HuH-7 (cell line): ENCODE measurements around the gene PTPRQ.

Experiments used
- DNase-seq: peaks from one replicate; pipeline ENCODE4 v3.0.0; 2011; ENCODE audit warnings: low spot score

PTPRQ gene

GRCh38 chr12:80565271-80565670, 121.2 kb downstream of the PTPRQ start:
- no peak for DNase-seq

- DNase-seq = no peak
Observed at GRCh38 chr12:80567401-80567800, 123.4 kb downstream of the PTPRQ start.

- DNase-seq = no peak
Observed at GRCh38 chr12:80576641-80577418, 132.8 kb downstream of the PTPRQ start.

GRCh38 chr12:80580254-80580653, 136.2 kb downstream of the PTPRQ start:
- no peak for DNase-seq

DNA sequence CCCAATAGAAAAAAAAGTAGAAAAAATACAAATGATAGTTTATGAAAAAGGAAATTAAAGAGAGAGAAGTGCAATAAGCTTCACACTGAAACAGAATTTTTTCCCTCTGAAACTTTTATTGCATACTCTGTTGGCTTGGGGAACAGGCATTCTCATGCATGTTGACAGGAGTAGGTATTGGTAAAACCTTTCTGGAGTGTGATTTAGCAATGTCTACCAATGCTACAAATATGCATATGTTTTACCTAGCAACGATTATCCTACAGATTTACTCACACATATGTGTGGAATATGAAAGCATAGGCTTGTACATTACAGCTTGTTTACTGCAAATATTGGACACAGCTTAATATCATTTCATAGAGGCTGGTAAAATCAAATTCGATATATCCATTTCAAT, 137.7 kb downstream of the PTPRQ start:
- DNase-seq = no peak

DNA sequence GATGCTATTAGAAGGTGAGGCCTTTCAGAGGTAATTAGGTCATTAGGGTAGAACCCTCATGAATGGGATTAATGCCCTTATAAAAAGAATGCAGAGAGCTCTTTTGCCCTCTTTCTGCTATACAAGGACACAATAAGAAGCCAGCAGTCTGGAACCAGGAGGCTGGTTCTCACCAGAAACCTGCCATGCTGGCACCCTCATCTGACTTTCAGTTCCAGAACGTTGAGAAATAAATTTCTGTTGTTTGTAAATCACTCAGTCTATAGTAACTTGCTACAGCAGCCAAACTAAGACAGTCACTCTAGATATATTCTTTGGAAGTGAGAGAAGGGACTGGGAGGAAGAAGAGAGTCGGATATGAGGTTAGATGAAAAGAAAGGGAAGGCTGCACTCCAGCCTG, 138.4 kb downstream of the PTPRQ start:
- no peak for DNase-seq

- DNase-seq = no peak
Observed at GRCh38 chr12:80589077-80589476, 145.0 kb downstream of the PTPRQ start.

DNA sequence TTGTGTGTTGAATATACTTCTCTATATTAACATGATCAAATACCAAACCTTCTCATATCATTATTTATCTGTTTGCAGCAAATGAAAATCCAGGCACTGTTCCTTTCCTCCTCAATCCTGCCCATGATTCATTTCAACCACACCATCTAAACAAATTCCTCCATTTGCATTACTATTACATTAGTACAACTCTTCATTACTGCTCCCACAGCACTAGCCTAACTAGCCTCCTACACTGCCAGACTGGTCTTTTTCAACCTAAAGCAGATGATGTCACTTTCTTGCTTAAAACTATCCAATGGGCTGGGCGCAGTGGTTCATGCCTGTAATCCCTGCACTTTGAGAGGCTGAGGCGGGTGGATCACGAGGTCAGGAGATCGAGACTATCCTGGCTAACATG, 146.1 kb downstream of the PTPRQ start:
- no peak for DNase-seq

- no peak for DNase-seq
Observed at GRCh38 chr12:80593766-80594165, 149.7 kb downstream of the PTPRQ start.

DNA sequence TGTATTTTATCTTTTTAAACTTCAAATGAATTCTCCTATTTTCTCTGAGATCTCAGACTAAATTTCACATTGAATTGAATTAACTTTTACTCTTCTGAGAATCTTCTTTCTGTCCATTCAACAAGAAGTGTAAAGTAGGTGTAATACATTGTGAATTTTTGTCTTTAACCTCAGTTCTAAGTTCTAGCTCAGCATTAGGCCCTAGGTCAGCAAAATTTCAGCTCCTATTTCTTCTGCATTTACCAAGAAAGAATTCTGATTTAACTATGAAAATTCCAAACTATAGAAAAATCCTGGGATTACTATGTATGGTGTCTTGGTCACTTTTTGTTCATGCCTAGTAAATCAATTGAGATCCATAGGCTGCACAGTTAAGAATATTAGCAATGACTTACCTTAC, 152.5 kb downstream of the PTPRQ start:
- DNase-seq = no peak

- DNase-seq = peak; percentile 4
Observed at GRCh38 chr12:80598004-80598606, 154.1 kb downstream of the PTPRQ start.

GRCh38 chr12:80602455-80602854, 158.4 kb downstream of the PTPRQ start:
- DNase-seq = no peak

DNA sequence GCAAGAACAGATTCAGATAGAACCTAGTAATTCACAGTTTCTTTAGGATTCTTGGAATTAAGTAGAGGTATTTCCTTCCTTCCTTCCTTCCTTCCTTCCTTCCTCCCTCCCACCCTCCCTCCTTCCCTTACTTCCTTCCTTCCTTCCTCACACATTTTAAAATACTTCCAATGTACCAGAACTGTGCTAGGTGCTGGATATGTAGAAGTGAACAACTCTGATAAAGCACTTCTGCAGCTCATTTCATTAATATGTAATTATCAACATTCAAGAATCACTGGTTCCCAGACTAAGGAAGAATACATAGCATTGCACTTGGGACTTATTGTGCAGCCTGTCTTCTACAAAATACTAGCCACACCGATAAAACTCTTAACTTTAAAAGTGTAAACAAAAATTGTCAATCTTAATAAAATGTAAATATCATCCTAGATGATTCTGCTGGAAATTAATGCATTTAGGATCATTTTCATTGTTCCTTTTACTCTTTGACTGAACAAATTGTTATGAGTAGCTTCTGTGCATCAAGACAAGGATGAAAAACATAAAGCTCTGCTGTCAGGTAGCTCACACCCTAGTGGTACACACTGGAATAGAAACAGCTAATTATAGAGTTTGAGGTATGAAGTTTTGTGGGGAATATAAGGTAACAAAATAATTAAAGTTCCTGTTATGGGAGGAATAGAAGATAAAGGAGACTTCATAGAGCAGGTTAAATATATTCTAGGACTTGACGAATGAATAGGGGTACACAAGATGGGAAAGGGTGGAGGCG, 163.5 kb downstream of the PTPRQ start:
- no peak for DNase-seq

DNA sequence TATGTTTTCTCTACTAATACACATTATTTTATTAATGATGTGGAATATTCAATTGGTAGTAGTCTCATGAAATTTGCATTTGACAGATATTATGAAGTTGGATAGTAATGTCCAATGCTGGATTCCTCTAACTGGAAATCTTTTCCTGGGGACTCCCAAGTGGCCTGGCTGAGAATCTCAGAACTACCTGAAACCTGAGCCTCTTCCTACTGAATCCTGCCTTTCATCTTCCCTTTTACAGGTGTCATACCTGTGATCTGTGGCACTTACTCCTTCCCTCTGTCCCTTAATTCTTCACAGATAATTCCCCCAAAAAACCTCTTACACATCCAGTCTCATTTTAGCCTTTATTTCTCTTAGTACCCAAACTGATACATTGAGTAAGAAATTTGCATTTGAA, 173.7 kb downstream of the PTPRQ start:
- no peak for DNase-seq

DNA sequence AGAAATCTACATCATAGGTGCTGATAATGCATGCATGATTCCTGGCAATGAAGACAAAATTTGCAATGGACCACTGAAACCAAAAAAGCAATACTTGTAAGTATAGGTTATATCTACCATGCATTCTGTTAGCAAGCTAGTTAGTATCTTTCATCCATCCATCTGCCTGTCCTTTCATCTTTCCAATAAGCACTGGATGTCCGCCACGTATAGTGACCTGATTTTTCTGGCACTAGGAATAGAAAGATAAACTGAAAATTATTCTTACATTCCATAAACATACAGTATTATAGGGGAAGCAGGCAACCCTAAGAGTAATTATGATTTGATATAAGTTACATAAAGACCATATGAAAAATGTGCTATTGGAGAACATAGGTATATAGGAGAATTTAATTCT, 176.2 kb downstream of the PTPRQ start:
- no peak for DNase-seq

- no peak for DNase-seq
Observed at GRCh38 chr12:80622271-80622670, 178.2 kb downstream of the PTPRQ start.

GRCh38 chr12:80625051-80625450, 181.0 kb downstream of the PTPRQ start:
- DNase-seq = no peak

- no peak for DNase-seq
Observed at GRCh38 chr12:80625901-80626300, 181.9 kb downstream of the PTPRQ start.

DNA sequence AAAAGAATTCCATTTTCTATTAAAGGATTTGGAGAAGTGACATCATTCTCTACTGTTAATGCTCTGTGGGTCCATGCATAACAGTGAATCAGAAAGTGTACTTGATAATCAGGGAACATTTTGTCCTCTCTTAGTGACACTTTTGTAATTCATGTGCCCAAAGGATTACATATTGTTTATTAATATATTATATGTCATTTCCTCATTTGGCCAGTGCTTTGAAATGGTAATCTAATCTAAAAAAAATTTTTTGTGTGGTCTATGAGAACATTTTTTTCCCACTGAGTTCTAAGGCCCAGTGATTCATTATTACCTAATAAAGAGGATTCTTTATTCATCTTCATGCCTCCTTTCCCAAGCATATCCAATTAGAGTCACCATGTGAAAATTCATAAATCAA, 183.7 kb downstream of the PTPRQ start:
- DNase-seq = no peak

GRCh38 chr12:80632835-80633234, 188.8 kb downstream of the PTPRQ start:
- DNase-seq = peak; percentile 39

GRCh38 chr12:80634903-80635302, 190.9 kb downstream of the PTPRQ start:
- DNase-seq = no peak

- no peak for DNase-seq
Observed at GRCh38 chr12:80636832-80637231, 192.8 kb downstream of the PTPRQ start.

DNA sequence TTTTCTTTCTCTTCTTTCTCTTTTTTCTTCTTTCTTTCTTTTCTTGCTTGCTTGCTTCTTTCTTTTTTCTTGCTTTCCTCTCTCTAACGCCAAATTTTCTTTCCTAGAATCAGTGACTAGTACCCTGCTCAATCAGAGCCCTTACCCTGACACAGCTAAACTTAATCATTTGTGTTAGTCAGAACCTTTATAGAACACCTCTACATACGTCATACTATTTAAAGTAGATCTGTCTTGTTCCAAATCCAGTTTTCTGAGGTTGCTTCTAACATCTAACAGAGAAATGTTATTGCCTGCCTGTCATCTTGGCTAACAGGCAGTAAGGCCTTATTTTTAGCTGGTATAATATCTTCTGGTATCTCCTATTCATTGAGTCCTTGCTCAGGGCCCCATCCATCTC, 197.9 kb downstream of the PTPRQ start:
- DNase-seq = no peak
